Ascending aorta (tissue), 2 donors: ENCODE measurements around the gene WDR35. TPM values are rescaled to one million over a fixed set of nuclear protein-coding genes. Genes with fewer than 3 reads are reported as not detected.
"Not testable (repeated sequence)": the region's sequence is repeated elsewhere in the genome, so short reads cannot be mapped to it uniquely, and the experiment has no call there.

Experiments
- DNase-seq, 2 donors: peaks; one replicate each; pipeline ENCODE4 v3.0.0-alpha.2; 2019; ENCODE audit warnings: low spot score in 2 of 2
- H3K27ac ChIP-seq, 2 donors: fragments of 200-600 bp; sonication (generic); one replicate each; pipeline ENCODE4 v1.5.1; 2016 to 2017; ENCODE audit warnings: mild to moderate bottlenecking in 1 of 2
- H3K27me3 ChIP-seq: fragments of 200-600 bp; sonication (generic); one replicate; pipeline ENCODE4 v1.5.1; 2017
- H3K36me3 ChIP-seq, 2 donors: fragments of 200-600 bp; sonication (generic); one replicate each; pipeline ENCODE4 v1.5.1; 2016
- H3K4me1 ChIP-seq, 2 donors: fragments of 200-600 bp; sonication (generic); one replicate each; pipeline ENCODE4 v1.5.1; 2016 to 2017; ENCODE audit warnings: mild to moderate bottlenecking in 1 of 2
- H3K4me3 ChIP-seq, 2 donors: fragments of 200-600 bp; sonication (generic); one replicate each; pipeline ENCODE4 v1.5.1; 2016 to 2017; ENCODE audit warnings: mild to moderate bottlenecking in 1 of 2
- H3K9me3 ChIP-seq, 2 donors: fragments of 200-600 bp; sonication (generic); one replicate each; pipeline ENCODE4 v1.5.1; 2016
- intact Hi-C: fragments of 100-400 bp; cut with DNase I; formaldehyde crosslinking; loops from one replicate; pipeline ENCODE4 v1.15.1; 2023
- total RNA-seq: library from RNA; depleted of rRNA; stranded (reverse); fragments of >200 nt; gene quantifications from one replicate; pipeline ENCODE4 v1.1.0, GENCODE V29; 2016
- TF ChIP-seq, protein P1 (sequence below), 3 experiments: fragments of 200-600 bp in 2 of 3; fragments of 450-650 bp in 1 of 3; sonication (generic) in 2 of 3; IDR thresholded peaks; one replicate each; pipeline ENCODE4 v1.5.1; 2016 to 2019; ENCODE audit warnings: antibody characterized with exemption in 3 of 3, mild to moderate bottlenecking in 1 of 3, moderate library complexity in 1 of 3

WDR35 gene
- total RNA-seq, 1 donor from 2014 or later: 2.1 TPM

DNA sequence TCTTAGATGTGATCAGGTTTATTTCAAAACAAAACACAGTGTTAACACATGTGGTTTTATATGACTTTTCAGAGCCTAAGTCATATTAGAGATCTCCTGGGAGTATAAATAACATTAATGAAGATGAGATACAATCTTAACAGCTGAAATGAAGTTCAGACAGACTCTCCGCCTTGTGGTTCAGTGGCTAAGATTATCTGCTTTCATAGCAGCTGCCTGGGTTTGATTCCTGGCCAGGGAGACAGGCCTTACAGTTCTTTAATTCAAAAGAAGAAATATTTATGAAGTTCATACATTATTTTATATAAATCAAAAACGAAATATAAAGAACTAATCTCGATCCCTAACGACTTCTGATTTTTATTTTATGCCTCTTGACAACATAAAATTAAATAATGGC, 52.9 kb downstream of the WDR35 start:
- Histone ChIP-seq H3K9me3 (no peaks in the 10 kb centered on the region), H3K4me1 (no peaks in the 10 kb centered on the region), H3K27ac (no peak overlapping the region), H3K36me3 (peaks cover 8 to 16% of the 10 kb centered on the region in 2 donors), H3K27me3 (no peaks in the 10 kb centered on the region), H3K4me3 (no peak overlapping the region)
- TF ChIP-seq, protein P1, sequence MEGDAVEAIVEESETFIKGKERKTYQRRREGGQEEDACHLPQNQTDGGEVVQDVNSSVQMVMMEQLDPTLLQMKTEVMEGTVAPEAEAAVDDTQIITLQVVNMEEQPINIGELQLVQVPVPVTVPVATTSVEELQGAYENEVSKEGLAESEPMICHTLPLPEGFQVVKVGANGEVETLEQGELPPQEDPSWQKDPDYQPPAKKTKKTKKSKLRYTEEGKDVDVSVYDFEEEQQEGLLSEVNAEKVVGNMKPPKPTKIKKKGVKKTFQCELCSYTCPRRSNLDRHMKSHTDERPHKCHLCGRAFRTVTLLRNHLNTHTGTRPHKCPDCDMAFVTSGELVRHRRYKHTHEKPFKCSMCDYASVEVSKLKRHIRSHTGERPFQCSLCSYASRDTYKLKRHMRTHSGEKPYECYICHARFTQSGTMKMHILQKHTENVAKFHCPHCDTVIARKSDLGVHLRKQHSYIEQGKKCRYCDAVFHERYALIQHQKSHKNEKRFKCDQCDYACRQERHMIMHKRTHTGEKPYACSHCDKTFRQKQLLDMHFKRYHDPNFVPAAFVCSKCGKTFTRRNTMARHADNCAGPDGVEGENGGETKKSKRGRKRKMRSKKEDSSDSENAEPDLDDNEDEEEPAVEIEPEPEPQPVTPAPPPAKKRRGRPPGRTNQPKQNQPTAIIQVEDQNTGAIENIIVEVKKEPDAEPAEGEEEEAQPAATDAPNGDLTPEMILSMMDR (IDR thresholded peaks at IDR 0.05): no peak
- DNase-seq: no peak
- intact Hi-C loops: no loop called here

- intact Hi-C loops: no loop called here
- H3K9me3 ChIP-seq: no peaks in the 10 kb centered on the region
- H3K36me3 ChIP-seq: peaks cover 8 to 16% of the 10 kb centered on the region in 2 donors
- DNase-seq: no peak
- no peak overlapping the region for H3K4me3 ChIP-seq
- TF ChIP-seq, protein P1 (IDR thresholded peaks at IDR 0.05): no peak
- H3K27ac ChIP-seq: no peak overlapping the region
- H3K27me3 ChIP-seq: no peaks in the 10 kb centered on the region
- no peaks in the 10 kb centered on the region for H3K4me1 ChIP-seq
Observed at GRCh38 chr2:19936203-19936602, 53.7 kb downstream of the WDR35 start.

- intact Hi-C loops: no loop called here
- Histone ChIP-seq H3K4me3 (no peak overlapping the region), H3K4me1 (no peaks in the 10 kb centered on the region), H3K9me3 (peaks cover 0 to 11% of the 10 kb centered on the region in 2 donors), H3K36me3 (peaks cover 21 to 27% of the 10 kb centered on the region in 2 donors), H3K27ac (peak overlapping the region in 1 of 2 donors; percentile 0), H3K27me3 (no peaks in the 10 kb centered on the region)
- TF ChIP-seq, protein P1 (IDR thresholded peaks at IDR 0.05): no peak
- DNase-seq: no peak
Observed at GRCh38 chr2:19933351-19933981, 56.4 kb downstream of the WDR35 start.

DNA sequence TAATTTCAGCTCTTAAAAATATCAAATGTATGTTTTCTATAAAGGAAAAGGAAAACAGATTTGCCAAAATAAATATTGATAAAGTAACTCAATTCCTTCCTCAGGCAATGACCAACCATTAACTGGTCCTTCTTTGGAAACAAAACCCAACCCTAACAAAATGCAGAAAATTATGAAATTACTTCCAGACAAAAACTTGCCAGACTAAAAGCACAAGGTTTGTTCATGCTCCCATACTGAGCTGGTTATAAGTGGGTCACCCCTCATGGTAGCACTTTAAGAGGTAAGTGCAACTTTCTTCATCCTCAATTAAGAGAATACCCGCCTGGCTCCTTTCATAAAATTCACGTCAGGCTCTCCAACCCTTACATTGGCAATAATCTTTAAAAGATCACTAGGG, 57.0 kb downstream of the WDR35 start:
- TF ChIP-seq, protein P1 (IDR thresholded peaks at IDR 0.05): no peak
- intact Hi-C loops: no loop called here
- Histone ChIP-seq H3K36me3 (peaks cover 25 to 29% of the 10 kb centered on the region in 2 donors), H3K9me3 (peaks cover 4 to 17% of the 10 kb centered on the region in 2 donors), H3K4me1 (no peaks in the 10 kb centered on the region), H3K27ac (no peak overlapping the region), H3K4me3 (no peak overlapping the region), H3K27me3 (no peaks in the 10 kb centered on the region)
- no peak for DNase-seq

DNA sequence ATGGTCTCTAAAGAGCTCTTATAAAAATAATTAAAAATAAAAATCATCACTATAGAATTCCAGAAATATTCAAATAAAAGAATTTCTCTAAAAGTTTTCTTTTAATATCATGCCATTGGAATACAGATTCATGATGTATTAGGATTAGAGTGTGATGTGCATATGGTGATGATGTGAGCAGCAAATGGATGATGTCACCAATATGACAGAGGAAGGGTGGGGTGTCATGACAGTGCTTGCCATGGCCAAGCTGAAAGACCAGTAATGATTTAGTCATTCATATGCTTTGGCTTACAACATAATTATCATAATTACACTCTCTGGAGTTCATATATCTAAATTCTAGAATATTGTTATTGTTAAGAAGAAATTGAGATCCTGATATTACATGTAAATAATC, 60.7 kb downstream of the WDR35 start:
- H3K36me3 ChIP-seq: peaks cover 24 to 27% of the 10 kb centered on the region in 2 donors
- no peak overlapping the region for H3K27ac ChIP-seq
- H3K4me1 ChIP-seq: no peaks in the 10 kb centered on the region
- H3K27me3 ChIP-seq: no peaks in the 10 kb centered on the region
- peaks cover 9 to 26% of the 10 kb centered on the region in 2 donors for H3K9me3 ChIP-seq
- H3K4me3 ChIP-seq: no peak overlapping the region
- TF ChIP-seq, protein P1 (IDR thresholded peaks at IDR 0.05): no peak
- intact Hi-C loops: no loop called here
- no peak for DNase-seq

GRCh38 chr2:19927816-19928215, 62.1 kb downstream of the WDR35 start:
- H3K36me3 ChIP-seq: peaks cover 24 to 27% of the 10 kb centered on the region in 2 donors
- DNase-seq, intact Hi-C loops, H3K4me1 ChIP-seq, H3K27me3 ChIP-seq, H3K27ac ChIP-seq, H3K4me3 ChIP-seq: not testable (repeated sequence)
- H3K9me3 ChIP-seq: peaks cover 9 to 26% of the 10 kb centered on the region in 2 donors

DNA sequence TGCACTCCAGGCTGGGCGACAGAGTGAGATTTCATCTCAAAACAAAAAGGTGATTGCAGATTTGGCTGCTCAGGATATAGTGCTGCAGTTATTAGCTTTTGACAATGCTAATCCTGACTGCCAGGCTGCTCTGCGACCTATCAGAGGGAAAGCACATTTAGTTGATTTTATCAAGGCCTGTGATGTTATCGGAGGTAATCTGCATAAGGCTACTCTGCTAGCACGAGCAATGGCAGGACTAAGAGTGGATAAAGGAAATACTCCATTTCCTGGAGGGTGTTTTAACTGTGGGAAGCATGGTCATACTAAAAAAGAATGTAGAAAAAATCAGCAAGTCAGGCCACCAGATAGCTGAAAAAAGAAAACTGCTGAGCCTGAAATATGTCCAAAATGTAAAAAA, 65.4 kb downstream of the WDR35 start:
- intact Hi-C loops: not testable (repeated sequence)

DNA sequence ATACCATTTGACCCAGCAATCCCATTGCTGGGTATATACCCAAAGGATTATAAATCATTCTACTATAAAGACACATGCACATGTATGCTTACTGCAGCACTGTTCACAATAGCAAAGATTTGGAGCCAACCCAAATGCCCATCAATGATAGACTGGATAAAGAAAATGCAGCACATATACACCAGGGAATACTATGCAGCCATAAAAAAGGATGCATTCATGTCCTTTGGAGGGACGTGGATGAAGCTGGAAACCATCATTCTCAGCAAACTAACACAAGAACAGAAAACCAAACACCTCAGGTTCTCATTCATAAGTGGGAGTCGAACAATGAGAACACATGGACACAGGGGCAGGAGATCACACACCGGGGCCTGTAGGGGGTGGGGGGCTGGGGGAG, 67.7 kb downstream of the WDR35 start:
- H3K27me3 ChIP-seq, H3K27ac ChIP-seq, DNase-seq, intact Hi-C loops, H3K4me1 ChIP-seq, H3K36me3 ChIP-seq, H3K4me3 ChIP-seq, H3K9me3 ChIP-seq: not testable (repeated sequence)

More for the DNA sequence above, 65.4 kb downstream of the WDR35 start:
- H3K4me1 ChIP-seq, DNase-seq, H3K4me3 ChIP-seq, H3K27ac ChIP-seq, H3K27me3 ChIP-seq: not testable (repeated sequence)
- H3K9me3 ChIP-seq: peaks cover 9 to 24% of the 10 kb centered on the region in 2 donors
- peaks cover 21 to 27% of the 10 kb centered on the region in 2 donors for H3K36me3 ChIP-seq
